DMS153 treated with DMSO at 0.1 percent for 48 hours (cell line): ENCODE results near the gene CEP135.
"Not testable (repeated sequence)": the region's sequence is repeated elsewhere in the genome, so short reads cannot be mapped to it uniquely, and the experiment has no call there.

ENCODE experiments used
- DNase-seq: peaks from one replicate; lab custom pipeline; 2025; ENCODE audit not compliant: unreplicated experiment; lab: John Stamatoyannopoulos, UW

Gene CEP135

GRCh38 chr4:55948726-55949481 lies at the start of gene CEP135:
Gene CEP135 (plus strand): TSS chr4:55948945. CDS start chr4:55952131, 3,186 bp downstream.
- DNase-seq, result peak; percentile 76

- no peak for DNase-seq
Measured at GRCh38 chr4:55902677-55903076, 46.1 kb upstream of the CEP135 start.

- DNase-seq, result no peak
Measured at GRCh38 chr4:55903577-55903976, 45.2 kb upstream of the CEP135 start.

GRCh38 chr4:55904576-55904975 lies 44.2 kb upstream of the CEP135 start:
- DNase-seq, result no peak

GRCh38 chr4:55906323-55906722 lies 42.4 kb upstream of the CEP135 start:
- no peak for DNase-seq

GRCh38 chr4:55906989-55907388 lies 41.8 kb upstream of the CEP135 start:
- no peak for DNase-seq

- no peak for DNase-seq
Measured at GRCh38 chr4:55907469-55907868, 41.3 kb upstream of the CEP135 start.

GRCh38 chr4:55910140-55910539 lies 38.6 kb upstream of the CEP135 start:
- no peak for DNase-seq

GRCh38 chr4:55912249-55912648 lies 36.5 kb upstream of the CEP135 start:
- DNase-seq, result no peak

GRCh38 chr4:55920571-55920970 lies 28.2 kb upstream of the CEP135 start:
- DNase-seq, result no peak

- DNase-seq, result no peak
Measured at GRCh38 chr4:55921093-55921492, 27.7 kb upstream of the CEP135 start.

GRCh38 chr4:55925241-55925640 lies 23.5 kb upstream of the CEP135 start:
- no peak for DNase-seq

- no peak for DNase-seq
Measured at GRCh38 chr4:55926610-55927009, 22.1 kb upstream of the CEP135 start.

GRCh38 chr4:55927803-55928437 lies 20.8 kb upstream of the CEP135 start:
- DNase-seq, result no peak

GRCh38 chr4:55928846-55929245 lies 19.9 kb upstream of the CEP135 start:
- DNase-seq, result no peak

GRCh38 chr4:55931043-55931442 lies 17.7 kb upstream of the CEP135 start:
- no peak for DNase-seq

GRCh38 chr4:55931833-55932232 lies 16.9 kb upstream of the CEP135 start:
- DNase-seq, result no peak

- no peak for DNase-seq
Measured at GRCh38 chr4:55932511-55932910, 16.2 kb upstream of the CEP135 start.

- DNase-seq, result no peak
Measured at GRCh38 chr4:55933611-55934010, 15.1 kb upstream of the CEP135 start.

GRCh38 chr4:55935907-55936306 lies 12.8 kb upstream of the CEP135 start:
- DNase-seq, result not testable (repeated sequence)

GRCh38 chr4:55938481-55938880 lies 10.3 kb upstream of the CEP135 start:
- DNase-seq, result no peak

GRCh38 chr4:55939421-55939820 lies 9.3 kb upstream of the CEP135 start:
- DNase-seq, result no peak
